Liver (tissue), 9 donors: ENCODE results near the gene USP37. TPM values are rescaled to one million over a fixed set of nuclear protein-coding genes. Genes with fewer than 3 reads are reported as not detected.

Experiments used
- DNase-seq: peaks from one replicate; pipeline ENCODE4 v3.0.0-alpha.2; 2017; ENCODE audit warnings: low spot score
- H3K27ac ChIP-seq, 2 donors: one replicate each; pipeline ENCODE4 v1.7.0; 2013; ENCODE audit warnings: inconsistent platforms in 2 of 2, low read length in 2 of 2, control low read depth in 1 of 2, low read depth in 1 of 2, mild to moderate bottlenecking in 1 of 2
- H3K27me3 ChIP-seq, 4 donors: one replicate each; pipeline versions ENCODE4 v1.6.1 to v1.7.0; 2013; ENCODE audit warnings: low read length in 3 of 4, inconsistent platforms in 1 of 4, mild to moderate bottlenecking in 1 of 4, moderate library complexity in 1 of 4; ENCODE audit not compliant: control insufficient read depth in 4 of 4, insufficient read depth in 4 of 4
- H3K36me3 ChIP-seq, 4 donors: one replicate each; pipeline versions ENCODE4 v1.6.1 to v1.7.0; 2013; ENCODE audit warnings: low read length in 3 of 4, mild to moderate bottlenecking in 3 of 4, low read depth in 1 of 4, moderate library complexity in 1 of 4; ENCODE audit not compliant: control insufficient read depth in 4 of 4, insufficient read depth in 3 of 4
- H3K4me1 ChIP-seq, 4 donors: one replicate each; pipeline versions ENCODE4 v1.6.1 to v1.7.0; 2013; ENCODE audit warnings: low read length in 3 of 4, mild to moderate bottlenecking in 3 of 4, moderate library complexity in 1 of 4; ENCODE audit not compliant: control insufficient read depth in 4 of 4, insufficient read depth in 4 of 4
- H3K4me3 ChIP-seq, 3 donors: one replicate each; pipeline versions ENCODE4 v1.6.1 to v1.7.0; 2013; ENCODE audit warnings: low read length in 3 of 3, control low read depth in 1 of 3, low read depth in 1 of 3, mild to moderate bottlenecking in 1 of 3
- H3K9ac ChIP-seq, 2 donors: one replicate each; pipeline ENCODE4 v1.7.0; 2013; ENCODE audit warnings: low read length in 2 of 2, mild to moderate bottlenecking in 2 of 2, moderate library complexity in 2 of 2, control low read depth in 1 of 2, low read depth in 1 of 2
- H3K9me3 ChIP-seq, 4 donors: one replicate each; pipeline versions ENCODE4 v1.6.1 to v1.7.0; 2013; ENCODE audit warnings: low read length in 3 of 4; ENCODE audit not compliant: control insufficient read depth in 4 of 4
- ATF3 ChIP-seq: IDR thresholded peaks from 2 replicates; pipeline ENCODE4 v1.6.1; 2016; ENCODE audit warnings: antibody characterized with exemption
- CTCF ChIP-seq: fragments of 150-350 bp; IDR thresholded peaks from 2 replicates; pipeline ENCODE4 v1.5.1; 2017; ENCODE audit warnings: improper control_type of control experiment, low read depth, low read length; ENCODE audit not compliant: missing input control
- EGR1 ChIP-seq, 2 donors: IDR thresholded peaks; 2 replicates each; pipeline ENCODE4 v1.6.1; 2016 to 2018; ENCODE audit warnings: antibody characterized with exemption in 2 of 2, low read depth in 2 of 2
- FOXA1 ChIP-seq: IDR thresholded peaks from 2 replicates; pipeline ENCODE4 v1.6.1; 2016; ENCODE audit warnings: antibody characterized with exemption
- FOXA2 ChIP-seq: IDR thresholded peaks from 2 replicates; pipeline ENCODE4 v1.6.1; 2016; ENCODE audit warnings: antibody characterized with exemption
- GABPA ChIP-seq, 2 donors: IDR thresholded peaks in 1 of 2; conservative IDR thresholded peaks in 1 of 2; 2 replicates each; pipeline ENCODE4 v1.6.1; 2016; ENCODE audit warnings: antibody characterized with exemption in 2 of 2, mild to moderate bottlenecking in 1 of 2, moderate library complexity in 1 of 2
- HNF4A ChIP-seq, 2 donors: conservative IDR thresholded peaks; 2 replicates each; pipeline ENCODE4 v1.6.1; 2016; ENCODE audit warnings: antibody characterized with exemption in 2 of 2, mild to moderate bottlenecking in 2 of 2
- HNF4G ChIP-seq: IDR thresholded peaks from 2 replicates; pipeline ENCODE4 v1.6.1; 2016; ENCODE audit warnings: antibody characterized with exemption
- JUND ChIP-seq, 2 donors: IDR thresholded peaks; 2 replicates each; pipeline ENCODE4 v1.6.1; 2016; ENCODE audit warnings: antibody characterized with exemption in 2 of 2
- MAX ChIP-seq: IDR thresholded peaks from 2 replicates; pipeline ENCODE4 v1.6.1; 2016; ENCODE audit warnings: antibody characterized with exemption
- NR2F2 ChIP-seq: IDR thresholded peaks from 2 replicates; pipeline ENCODE4 v1.6.1; 2016; ENCODE audit warnings: antibody characterized with exemption
- RXRA ChIP-seq, 2 donors: IDR thresholded peaks; 2 replicates each; pipeline ENCODE4 v1.6.1; 2017 to 2018; ENCODE audit warnings: antibody characterized with exemption in 2 of 2, mild to moderate bottlenecking in 1 of 2
- SP1 ChIP-seq: IDR thresholded peaks from 2 replicates; pipeline ENCODE4 v1.6.1; 2018; ENCODE audit warnings: antibody characterized with exemption, mild to moderate bottlenecking
- TAF1 ChIP-seq: conservative IDR thresholded peaks from 2 replicates; pipeline ENCODE4 v1.6.1; 2016; ENCODE audit warnings: antibody characterized with exemption, mild to moderate bottlenecking
- ZBTB33 ChIP-seq: IDR thresholded peaks from 2 replicates; pipeline ENCODE4 v1.6.1; 2016; ENCODE audit warnings: antibody characterized with exemption
- WGBS: extraction: QIAGEN DNeasy Blood & Tissue Kit; methylation state at CpG from one replicate; pipeline ENCODE4 v1.1.7; 2013; 5-methylcytosine and 5-hydroxymethylcytosine counted together
- polyA plus RNA-seq, 2 donors: library from polyadenylated mRNA; stranded (reverse) in 1 of 2; unstranded in 1 of 2; fragments of 200-250 nt in 1 of 2; fragments of >200 nt in 1 of 2; fragmentation: Nextera tagmentation in 1 of 2; extraction: Ambion mirVana in 1 of 2; gene quantifications; one replicate each; pipeline versions ENCODE4 v1.2.1 to v1.2.3, GENCODE V29; 2013 to 2015
- total RNA-seq, 2 donors: library from RNA; depleted of rRNA; stranded (reverse); fragments of >200 nt; gene quantifications; one replicate each; pipeline ENCODE4 v1.2.3, GENCODE V29; 2014
- donor health status: healthy.
- donor health status: healthy.
- donor health status: healthy.
- donor health status: healthy.
- donor health status: healthy.

USP37 gene
- total and polyA plus RNA-seq, 4 donors, result 1.4 to 10.9 (median 4.7) TPM

GRCh38 chr2:218456849-218457248 lies 111.3 kb downstream of the USP37 start:
- TF ChIP-seq FOXA2, result no peak
- no peak for TF ChIP-seq ATF3
- no peak for TF ChIP-seq JUND (IDR thresholded peaks at IDR 0.05)
- TF ChIP-seq HNF4G, result no peak
- no peak for TF ChIP-seq CTCF
- no peak for TF ChIP-seq NR2F2
- no peak for TF ChIP-seq RXRA (IDR thresholded peaks at IDR 0.05)
- no peak for TF ChIP-seq TAF1
- TF ChIP-seq HNF4A (conservative IDR thresholded peaks at IDR 0.05), result no peak
- no peak for TF ChIP-seq MAX
- no peak for TF ChIP-seq GABPA (IDR thresholded peaks at IDR 0.05 in 1 of 2, conservative IDR thresholded peaks at IDR 0.05 in 1 of 2)
- TF ChIP-seq FOXA1, result no peak
- TF ChIP-seq EGR1 (IDR thresholded peaks at IDR 0.05; ENCODE audit: low read depth in 2 of 2), result no peak
- no peak for TF ChIP-seq SP1
- Histone ChIP-seq H3K36me3 (peaks cover 5 to 29% (median 13%) of the 10 kb centered on the region in 4 donors), H3K27me3 (no peaks in the 10 kb centered on the region), H3K4me3 (no peak overlapping the region), H3K4me1 (no peaks in the 10 kb centered on the region), H3K27ac (no peak overlapping the region), H3K9ac (no peak overlapping the region), H3K9me3 (no peaks in the 10 kb centered on the region)
- WGBS, result 97% methylated on average over 3 of the region's 3 CpGs
- DNase-seq, result no peak

- H3K4me3 ChIP-seq, result no peak overlapping the region
- no peak overlapping the region for H3K27ac ChIP-seq
- no peak for TF ChIP-seq FOXA2
- TF ChIP-seq ZBTB33, result no peak
- TF ChIP-seq EGR1 (IDR thresholded peaks at IDR 0.05; ENCODE audit: low read depth in 2 of 2), result no peak
- no peak for TF ChIP-seq NR2F2
- TF ChIP-seq RXRA (IDR thresholded peaks at IDR 0.05), result no peak
- TF ChIP-seq MAX, result no peak
- TF ChIP-seq ATF3, result no peak
- TF ChIP-seq FOXA1, result no peak
- peaks cover 9 to 49% (median 22%) of the 10 kb centered on the region in 4 donors for H3K36me3 ChIP-seq
- peaks cover 0 to 6% (median 3%) of the 10 kb centered on the region in 4 donors for H3K4me1 ChIP-seq
- no peak overlapping the region for H3K9ac ChIP-seq
- DNase-seq, result no peak
- 79% methylated on average over 1 of the region's 1 CpG for WGBS
- H3K27me3 ChIP-seq, result no peaks in the 10 kb centered on the region
- H3K9me3 ChIP-seq, result no peaks in the 10 kb centered on the region
These were observed 116.1 kb downstream of the USP37 start for GRCh38 chr2:218452079-218452478.
